Prostate gland (tissue), 2 donors: ENCODE measurements around the gene PLCB2. TPM values are rescaled to one million over a fixed set of nuclear protein-coding genes. Genes with fewer than 3 reads are reported as not detected.

Experiments used
- DNase-seq: peaks from one replicate; pipeline ENCODE4 v3.0.0-alpha.2; 2019; ENCODE audit warnings: low spot score
- H3K27ac ChIP-seq, 2 donors: fragments of 200-600 bp; sonication (generic); 2 replicates each; pipeline ENCODE4 v1.5.1; 2017 to 2019
- H3K27me3 ChIP-seq: fragments of 200-600 bp; sonication (generic); replicated peaks from 2 replicates; pipeline ENCODE4 v1.5.1; 2019; ENCODE audit not compliant: insufficient read depth
- H3K36me3 ChIP-seq, 2 donors: fragments of 200-600 bp; sonication (generic); 1 replicate in 1 of 2; 2 replicates in 1 of 2; pipeline versions ENCODE4 v1.5.1 to v1.8.1; 2017 to 2019
- H3K4me1 ChIP-seq: fragments of 200-600 bp; sonication (generic); replicated peaks from 2 replicates; pipeline ENCODE4 v1.5.1; 2019
- H3K4me3 ChIP-seq, 2 donors: fragments of 200-600 bp; sonication (generic); 2 replicates each; pipeline ENCODE4 v1.5.1; 2017 to 2019
- H3K9me3 ChIP-seq: fragments of 200-600 bp; sonication (generic); 2 replicates; pipeline ENCODE4 v1.5.1; 2017
- CTCF ChIP-seq, 4 experiments: fragments of 200-600 bp in 2 of 4; fragments of 450-650 bp in 2 of 4; sonication (generic) in 2 of 4; IDR thresholded peaks; 1 replicate in 3 of 4; 2 replicates in 1 of 4; pipeline ENCODE4 v1.5.1; 2016 to 2019; ENCODE audit warnings: antibody characterized with exemption in 4 of 4, mild to moderate bottlenecking in 2 of 4, moderate library complexity in 2 of 4
- POLR2A ChIP-seq: fragments of 450-650 bp; IDR thresholded peaks from one replicate; pipeline ENCODE4 v1.6.1; 2016; ENCODE audit warnings: antibody characterized with exemption, mild to moderate bottlenecking
- POLR2AphosphoS5 ChIP-seq: sonication (generic); formaldehyde crosslinking; IDR thresholded peaks from one replicate; pipeline ENCODE4 v1.6.1; 2017; ENCODE audit warnings: antibody characterized with exemption
- whole genome bisulfite sequencing: methylation state at CpG from one replicate; pipeline ENCODE4 v1.1.5; 2018; 5-methylcytosine and 5-hydroxymethylcytosine counted together
- intact Hi-C: fragments of 100-400 bp; cut with DNase I; formaldehyde crosslinking; loops from one replicate; pipeline ENCODE4 v1.14.2; 2022
- total RNA-seq, 2 donors: library from RNA; depleted of rRNA; stranded (reverse); fragments of >200 nt; gene quantifications; one replicate each; pipeline ENCODE4 v1.1.0, GENCODE V29; 2016

PLCB2 gene
- total RNA-seq, 2 donors from 2014 or later: 1.5 to 13.0 TPM

DNA sequence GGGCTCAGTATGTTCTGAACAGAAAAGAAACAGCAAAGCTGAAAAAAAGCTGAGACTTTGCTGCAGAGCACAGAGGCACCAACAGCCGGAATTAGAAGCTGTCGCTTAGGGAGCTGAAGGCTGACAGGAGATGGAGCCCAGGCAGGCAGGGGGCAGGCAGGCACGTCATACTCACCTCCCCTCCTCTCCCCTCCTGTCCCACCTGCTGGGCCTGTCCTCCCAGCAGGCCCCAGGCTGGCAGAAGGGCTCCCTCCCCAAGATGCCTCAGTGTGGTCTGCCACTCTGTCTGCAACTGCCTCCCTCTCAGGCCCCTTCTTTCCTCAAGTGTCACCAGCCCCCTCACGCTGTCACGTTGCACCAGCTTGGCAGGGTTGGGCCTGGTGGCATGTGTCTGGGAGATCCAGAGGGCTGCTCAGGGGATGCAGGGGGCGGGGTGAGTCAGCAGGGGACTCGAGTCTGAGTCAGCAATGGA is 21.6 kb downstream of the PLCB2 start:
- Histone ChIP-seq H3K9me3 (no peaks in the 10 kb centered on the region), H3K36me3 (no peaks in the 10 kb centered on the region), H3K27me3 (peaks cover 11% of the 10 kb centered on the region), H3K4me1 (no peaks in the 10 kb centered on the region), H3K4me3 (no peak overlapping the region), H3K27ac (no peak overlapping the region)
- 90% methylated on average over 7 of the region's 7 CpGs for WGBS
- intact Hi-C loops: loop anchor here (10.0 kb wide), 1 partner anchor 79 kb away; no protein-coding TSS in a partner anchor
- TF ChIP-seq POLR2AphosphoS5 (no peak), POLR2A (no peak), CTCF (IDR thresholded peaks at IDR 0.05) (no peak)
- no peak for DNase-seq

- no peak for TF ChIP-seq CTCF (IDR thresholded peaks at IDR 0.05)
- TF ChIP-seq POLR2AphosphoS5: no peak
- no peak for TF ChIP-seq POLR2A
- 8% methylated on average over 1 of the region's 1 CpG for WGBS
- Histone ChIP-seq H3K9me3 (no peaks in the 10 kb centered on the region), H3K27ac (no peak overlapping the region), H3K4me3 (no peak overlapping the region), H3K27me3 (peaks cover 12% of the 10 kb centered on the region), H3K36me3 (no peaks in the 10 kb centered on the region), H3K4me1 (no peaks in the 10 kb centered on the region)
- no peak for DNase-seq
- intact Hi-C loops: loop anchor here (10.0 kb wide), 1 partner anchor 79 kb away; no protein-coding TSS in a partner anchor
Measured at GRCh38 chr15:40285554-40286011, 22.2 kb downstream of the PLCB2 start.

DNA sequence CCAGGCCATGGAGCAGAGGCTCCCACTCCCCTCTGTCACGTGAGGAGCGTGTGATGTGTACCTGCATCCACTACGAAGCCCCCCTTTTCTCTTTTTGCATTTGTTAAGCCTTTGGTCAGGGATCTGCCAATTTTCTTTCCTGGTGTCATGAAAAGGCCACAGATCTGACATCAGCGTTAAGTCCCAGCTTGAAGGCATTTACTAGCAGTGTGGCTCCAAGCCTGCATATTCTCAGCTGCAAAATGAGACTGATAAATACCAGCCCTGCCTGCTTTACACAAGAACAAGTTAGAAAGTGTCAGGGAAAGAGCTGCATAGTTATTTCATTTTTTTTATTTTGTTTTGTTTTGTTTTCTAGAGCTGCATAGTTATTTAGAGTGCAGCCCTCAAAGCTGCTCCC is 22.6 kb downstream of the PLCB2 start:
- Histone ChIP-seq H3K36me3 (no peaks in the 10 kb centered on the region), H3K27ac (no peak overlapping the region), H3K9me3 (no peaks in the 10 kb centered on the region), H3K27me3 (peaks cover 12% of the 10 kb centered on the region), H3K4me3 (no peak overlapping the region), H3K4me1 (no peaks in the 10 kb centered on the region)
- intact Hi-C loops: loop anchor here (10.0 kb wide), 1 partner anchor 80 kb away; no protein-coding TSS in a partner anchor
- no peak for TF ChIP-seq POLR2A
- no peak for TF ChIP-seq CTCF (IDR thresholded peaks at IDR 0.05)
- no peak for TF ChIP-seq POLR2AphosphoS5
- DNase-seq: no peak
- 49% methylated on average over 4 of the region's 4 CpGs for WGBS

GRCh38 chr15:40283615-40284300 is 24.0 kb downstream of the PLCB2 start:
- H3K27ac ChIP-seq: no peak overlapping the region
- no peaks in the 10 kb centered on the region for H3K36me3 ChIP-seq
- intact Hi-C loops: loop anchor here (10.0 kb wide), 1 partner anchor 81 kb away; no protein-coding TSS in a partner anchor
- H3K4me3 ChIP-seq: no peak overlapping the region
- 32% methylated on average over 33 of the region's 33 CpGs for WGBS
- no peak for TF ChIP-seq POLR2AphosphoS5
- no peak for TF ChIP-seq CTCF (IDR thresholded peaks at IDR 0.05)
- no peak for TF ChIP-seq POLR2A
- no peaks in the 10 kb centered on the region for H3K4me1 ChIP-seq
- H3K27me3 ChIP-seq: peaks cover 12% of the 10 kb centered on the region
- no peaks in the 10 kb centered on the region for H3K9me3 ChIP-seq
- DNase-seq: no peak
